ENCODE data around the gene SGIP1. TPM values are rescaled to one million over a fixed set of nuclear protein-coding genes. Genes with fewer than 3 reads are reported as not detected.

Gene SGIP1
- polyA plus RNA-seq, 1 of the 3 experiments (the other 2 are of a cell fraction), result 15.5 TPM

- Histone ChIP-seq H3K9me3 (no peaks in the 10 kb centered on the region), H3K9me2 (no peaks in the 10 kb centered on the region), H2AFZ (ENCODE audit: low read depth) (no peak overlapping the region), H3K27me3 (ENCODE audit: insufficient read depth) (no peaks in the 10 kb centered on the region), H4K20me1 (ENCODE audit: insufficient read depth) (no peaks in the 10 kb centered on the region), H3F3A (replicated peaks; ENCODE audit: insufficient read depth) (peaks cover 9% of the 10 kb centered on the region), H3K9ac (no peak overlapping the region), H3K79me2 (ENCODE audit: insufficient read depth) (no peaks in the 10 kb centered on the region), H3K27ac (ENCODE audit: low read depth in 2 of 2, low read length in 1 of 2) (peak overlapping the region in 1 of 2 experiments; percentile 6; a peak in 2 of 4 replicates), H3K4me3 (ENCODE audit: low read depth in 2 of 2, low read length in 1 of 2) (no peak overlapping the region), H3K4me2 (no peak overlapping the region; the same call in 1 of the 2 replicates), H3K36me3 (replicated peaks in 1 of 2; ENCODE audit: control insufficient read depth in 1 of 2, insufficient read depth in 2 of 2, low read length in 1 of 2) (no peaks in the 10 kb centered on the region), H3K4me1 (ENCODE audit: control insufficient read depth in 1 of 2, insufficient read depth in 2 of 2, low read depth in 1 of 2, low read length in 1 of 2) (no peaks in the 10 kb centered on the region; a peak in 2 of 4 replicates)
- ChIA-PET CTCF (interaction anchor here (1.1 to 3.6 kb wide), 4 partner anchors 15 to 216 kb away, joined by 3 to 14 read pairs (median 6); no protein-coding TSS in a partner anchor), POLR2A (interaction anchor here (1.4 kb wide), 1 partner anchor 27 kb away, joined by 3 read pairs; no protein-coding TSS in a partner anchor)
- 83% methylated on average over 3 of the region's 3 CpGs for WGBS (ENCODE audit: low lambda C conversion rate)
- DNase-seq, result no peak
- TF ChIP-seq FOSL2 (IDR thresholded peaks at IDR 0.05; ENCODE audit: borderline replicate concordance, low read depth) (peak; percentile 89), CHD2 (IDR thresholded peaks at IDR 0.05; ENCODE audit: low read length, partially characterized antibody) (no peak), RAD21 (IDR thresholded peaks at IDR 0.05; ENCODE audit: low read length) (no peak), YY1 (IDR thresholded peaks at IDR 0.05; ENCODE audit: low read depth) (no peak), ELF1 (IDR thresholded peaks at IDR 0.05) (no peak), RXRA (IDR thresholded peaks at IDR 0.05; ENCODE audit: borderline replicate concordance, low read depth) (no peak), EZH2phosphoT487 (IDR thresholded peaks at IDR 0.05; ENCODE audit: borderline replicate concordance, low read depth) (no peak), TCF12 (IDR thresholded peaks at IDR 0.05) (peak; percentile 17; the same call in 1 of the 2 replicates), FOXJ3 (CRISPR knock-in tag; IDR thresholded peaks at IDR 0.05) (no peak), RFX5 (IDR thresholded peaks at IDR 0.05; ENCODE audit: low read length) (no peak), IRF3 (IDR thresholded peaks at IDR 0.05; ENCODE audit: low read depth, low read length) (no peak), TAF1 (IDR thresholded peaks at IDR 0.05; ENCODE audit: borderline replicate concordance, low read depth, low read length) (no peak), EP300 (IDR thresholded peaks at IDR 0.05; ENCODE audit: borderline replicate concordance in 1 of 2, low read depth in 1 of 2, low read length in 1 of 2) (no peak; a peak in 1 of 4 replicates), SMC3 (IDR thresholded peaks at IDR 0.05; ENCODE audit: low read depth, low read length) (no peak), GABPA (IDR thresholded peaks at IDR 0.05; ENCODE audit: low read depth) (no peak), MAX (IDR thresholded peaks at IDR 0.05; ENCODE audit: low read depth) (no peak), JUND (IDR thresholded peaks at IDR 0.05) (peak; percentile 80), NRF1 (IDR thresholded peaks at IDR 0.05; ENCODE audit: low read depth, low read length) (no peak), NFIC (IDR thresholded peaks at IDR 0.05; ENCODE audit: borderline replicate concordance) (no peak), FOXM1 (IDR thresholded peaks at IDR 0.05; ENCODE audit: low read depth) (no peak), MEF2A (IDR thresholded peaks at IDR 0.05; ENCODE audit: borderline replicate concordance, low read depth) (no peak), SIN3A (IDR thresholded peaks at IDR 0.05; ENCODE audit: borderline replicate concordance, low read depth, low read length) (no peak), GATA2 (CRISPR knock-in tag; IDR thresholded peaks at IDR 0.05) (no peak), POLR2AphosphoS5 (IDR thresholded peaks at IDR 0.05; ENCODE audit: low read depth, low read length) (no peak)
- TF ChIP-seq, protein P1, sequence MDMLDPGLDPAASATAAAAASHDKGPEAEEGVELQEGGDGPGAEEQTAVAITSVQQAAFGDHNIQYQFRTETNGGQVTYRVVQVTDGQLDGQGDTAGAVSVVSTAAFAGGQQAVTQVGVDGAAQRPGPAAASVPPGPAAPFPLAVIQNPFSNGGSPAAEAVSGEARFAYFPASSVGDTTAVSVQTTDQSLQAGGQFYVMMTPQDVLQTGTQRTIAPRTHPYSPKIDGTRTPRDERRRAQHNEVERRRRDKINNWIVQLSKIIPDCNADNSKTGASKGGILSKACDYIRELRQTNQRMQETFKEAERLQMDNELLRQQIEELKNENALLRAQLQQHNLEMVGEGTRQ (IDR thresholded peaks at IDR 0.05; ENCODE audit: borderline replicate concordance, low read depth, low read length), result no peak
- TF ChIP-seq, protein P2, sequence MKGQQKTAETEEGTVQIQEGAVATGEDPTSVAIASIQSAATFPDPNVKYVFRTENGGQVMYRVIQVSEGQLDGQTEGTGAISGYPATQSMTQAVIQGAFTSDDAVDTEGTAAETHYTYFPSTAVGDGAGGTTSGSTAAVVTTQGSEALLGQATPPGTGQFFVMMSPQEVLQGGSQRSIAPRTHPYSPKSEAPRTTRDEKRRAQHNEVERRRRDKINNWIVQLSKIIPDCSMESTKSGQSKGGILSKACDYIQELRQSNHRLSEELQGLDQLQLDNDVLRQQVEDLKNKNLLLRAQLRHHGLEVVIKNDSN (IDR thresholded peaks at IDR 0.05; ENCODE audit: borderline replicate concordance, low read depth), result no peak
- TF ChIP-seq, protein P3, sequence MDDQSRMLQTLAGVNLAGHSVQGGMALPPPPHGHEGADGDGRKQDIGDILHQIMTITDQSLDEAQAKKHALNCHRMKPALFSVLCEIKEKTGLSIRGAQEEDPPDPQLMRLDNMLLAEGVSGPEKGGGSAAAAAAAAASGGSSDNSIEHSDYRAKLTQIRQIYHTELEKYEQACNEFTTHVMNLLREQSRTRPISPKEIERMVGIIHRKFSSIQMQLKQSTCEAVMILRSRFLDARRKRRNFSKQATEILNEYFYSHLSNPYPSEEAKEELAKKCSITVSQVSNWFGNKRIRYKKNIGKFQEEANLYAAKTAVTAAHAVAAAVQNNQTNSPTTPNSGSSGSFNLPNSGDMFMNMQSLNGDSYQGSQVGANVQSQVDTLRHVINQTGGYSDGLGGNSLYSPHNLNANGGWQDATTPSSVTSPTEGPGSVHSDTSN (IDR thresholded peaks at IDR 0.05), result no peak
- TF ChIP-seq, protein P4, sequence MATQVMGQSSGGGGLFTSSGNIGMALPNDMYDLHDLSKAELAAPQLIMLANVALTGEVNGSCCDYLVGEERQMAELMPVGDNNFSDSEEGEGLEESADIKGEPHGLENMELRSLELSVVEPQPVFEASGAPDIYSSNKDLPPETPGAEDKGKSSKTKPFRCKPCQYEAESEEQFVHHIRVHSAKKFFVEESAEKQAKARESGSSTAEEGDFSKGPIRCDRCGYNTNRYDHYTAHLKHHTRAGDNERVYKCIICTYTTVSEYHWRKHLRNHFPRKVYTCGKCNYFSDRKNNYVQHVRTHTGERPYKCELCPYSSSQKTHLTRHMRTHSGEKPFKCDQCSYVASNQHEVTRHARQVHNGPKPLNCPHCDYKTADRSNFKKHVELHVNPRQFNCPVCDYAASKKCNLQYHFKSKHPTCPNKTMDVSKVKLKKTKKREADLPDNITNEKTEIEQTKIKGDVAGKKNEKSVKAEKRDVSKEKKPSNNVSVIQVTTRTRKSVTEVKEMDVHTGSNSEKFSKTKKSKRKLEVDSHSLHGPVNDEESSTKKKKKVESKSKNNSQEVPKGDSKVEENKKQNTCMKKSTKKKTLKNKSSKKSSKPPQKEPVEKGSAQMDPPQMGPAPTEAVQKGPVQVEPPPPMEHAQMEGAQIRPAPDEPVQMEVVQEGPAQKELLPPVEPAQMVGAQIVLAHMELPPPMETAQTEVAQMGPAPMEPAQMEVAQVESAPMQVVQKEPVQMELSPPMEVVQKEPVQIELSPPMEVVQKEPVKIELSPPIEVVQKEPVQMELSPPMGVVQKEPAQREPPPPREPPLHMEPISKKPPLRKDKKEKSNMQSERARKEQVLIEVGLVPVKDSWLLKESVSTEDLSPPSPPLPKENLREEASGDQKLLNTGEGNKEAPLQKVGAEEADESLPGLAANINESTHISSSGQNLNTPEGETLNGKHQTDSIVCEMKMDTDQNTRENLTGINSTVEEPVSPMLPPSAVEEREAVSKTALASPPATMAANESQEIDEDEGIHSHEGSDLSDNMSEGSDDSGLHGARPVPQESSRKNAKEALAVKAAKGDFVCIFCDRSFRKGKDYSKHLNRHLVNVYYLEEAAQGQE (IDR thresholded peaks at IDR 0.05; ENCODE audit: low read depth, low read length), result 0 out of 2 replicates have a peak, but pooled peaks have one; percentile 30
Observed at GRCh38 chr1:66521721-66522365, 12.1 kb upstream of the SGIP1 start.

All from SK-N-SH (cell line).